ENCODE measurements around the gene SKAP1.

DNA sequence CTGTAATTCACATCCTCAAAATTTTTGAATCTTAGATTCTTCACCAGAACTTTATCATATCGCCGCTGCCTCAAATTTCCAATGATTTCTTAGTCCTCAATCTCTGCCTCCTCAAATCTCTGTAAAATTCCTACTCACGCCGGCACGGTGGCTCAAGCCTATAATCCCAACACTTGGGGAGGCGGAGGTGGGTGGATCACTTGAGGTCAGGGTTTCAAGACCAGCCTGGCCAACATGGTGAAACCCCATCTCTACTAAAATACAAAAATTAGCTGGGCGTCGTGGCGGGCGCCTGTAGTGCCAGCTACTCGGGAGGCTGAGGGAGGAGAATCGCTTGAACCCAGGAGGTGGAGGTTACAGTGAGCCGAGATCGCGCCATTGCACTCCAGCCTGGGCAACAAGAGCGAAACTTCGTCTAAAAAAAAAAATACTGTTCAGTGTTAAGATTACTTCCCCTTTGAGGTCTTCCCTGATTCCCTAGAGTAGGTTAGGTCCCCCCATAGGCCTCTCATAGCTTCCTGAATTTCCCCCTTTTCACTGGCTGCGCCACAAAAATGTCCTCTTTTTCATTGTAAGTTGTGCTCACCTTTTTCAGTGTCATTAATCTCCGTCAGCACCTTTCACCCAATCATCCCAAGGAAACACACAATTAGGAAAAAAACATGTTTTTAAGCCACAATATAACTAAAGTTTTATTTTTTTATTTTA, 327.8 kb downstream of the SKAP1 start:
- TF ChIP-seq CTCF (IDR thresholded peaks at IDR 0.05) (no peak), POLR2A (IDR thresholded peaks at IDR 0.05) (no peak)
